Fibroblast of skin of left biceps (primary cell): Measurements from ENCODE around the gene STXBP6.

Source experiments
- DNase-seq, 2 experiments: peaks; one replicate each; pipeline ENCODE4 v3.0.0-alpha.2; 2013; ENCODE audit warnings: low read depth in 2 of 2

Gene STXBP6

GRCh38 chr14:25015761-25016160 is 34.2 kb downstream of the STXBP6 start:
- no peak for DNase-seq

DNA sequence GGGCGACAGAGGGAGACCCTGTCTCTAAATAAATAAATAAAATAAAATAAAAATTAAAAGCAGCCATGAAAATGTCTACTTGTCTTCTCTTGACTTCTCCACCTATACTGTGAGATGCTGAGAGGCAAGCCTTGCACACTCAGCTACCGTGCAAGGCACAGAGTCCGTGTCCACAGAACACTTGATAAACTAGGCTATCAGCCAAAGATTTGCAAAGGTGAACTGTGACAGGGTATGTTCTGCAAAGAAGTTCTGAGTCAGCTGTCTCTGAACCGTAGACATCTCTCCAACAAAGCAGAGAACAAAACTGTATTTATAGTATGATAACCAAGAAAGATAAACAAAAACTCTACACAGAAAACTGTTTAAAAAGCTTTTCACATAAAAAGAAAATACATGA is 35.5 kb downstream of the STXBP6 start:
- DNase-seq = no peak

DNA sequence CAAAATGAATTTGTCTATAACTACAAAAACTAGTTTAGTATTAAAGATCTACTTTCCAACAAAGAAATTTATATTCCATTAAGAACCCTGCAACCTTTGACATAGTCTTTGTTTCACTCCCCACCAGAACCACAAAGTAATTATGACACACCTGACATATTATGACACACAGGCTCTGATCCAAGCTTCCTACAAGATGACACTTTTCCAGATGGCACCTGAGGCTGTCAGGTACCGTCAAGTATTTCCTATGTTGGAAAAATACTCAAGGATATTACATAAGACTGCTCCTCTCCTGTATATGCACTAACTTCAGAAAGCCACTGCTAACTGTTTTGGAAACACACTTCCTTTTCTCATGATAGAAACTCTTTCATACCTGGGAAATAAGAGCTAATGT is 38.9 kb downstream of the STXBP6 start:
- no peak for DNase-seq

- DNase-seq = no peak
Observed at GRCh38 chr14:25010471-25010870, 39.5 kb downstream of the STXBP6 start.

- DNase-seq = peak; percentile 60 to 62
Observed at GRCh38 chr14:25009891-25010290, 40.1 kb downstream of the STXBP6 start.

- no peak for DNase-seq
Observed at GRCh38 chr14:25007832-25008231, 42.1 kb downstream of the STXBP6 start.

DNA sequence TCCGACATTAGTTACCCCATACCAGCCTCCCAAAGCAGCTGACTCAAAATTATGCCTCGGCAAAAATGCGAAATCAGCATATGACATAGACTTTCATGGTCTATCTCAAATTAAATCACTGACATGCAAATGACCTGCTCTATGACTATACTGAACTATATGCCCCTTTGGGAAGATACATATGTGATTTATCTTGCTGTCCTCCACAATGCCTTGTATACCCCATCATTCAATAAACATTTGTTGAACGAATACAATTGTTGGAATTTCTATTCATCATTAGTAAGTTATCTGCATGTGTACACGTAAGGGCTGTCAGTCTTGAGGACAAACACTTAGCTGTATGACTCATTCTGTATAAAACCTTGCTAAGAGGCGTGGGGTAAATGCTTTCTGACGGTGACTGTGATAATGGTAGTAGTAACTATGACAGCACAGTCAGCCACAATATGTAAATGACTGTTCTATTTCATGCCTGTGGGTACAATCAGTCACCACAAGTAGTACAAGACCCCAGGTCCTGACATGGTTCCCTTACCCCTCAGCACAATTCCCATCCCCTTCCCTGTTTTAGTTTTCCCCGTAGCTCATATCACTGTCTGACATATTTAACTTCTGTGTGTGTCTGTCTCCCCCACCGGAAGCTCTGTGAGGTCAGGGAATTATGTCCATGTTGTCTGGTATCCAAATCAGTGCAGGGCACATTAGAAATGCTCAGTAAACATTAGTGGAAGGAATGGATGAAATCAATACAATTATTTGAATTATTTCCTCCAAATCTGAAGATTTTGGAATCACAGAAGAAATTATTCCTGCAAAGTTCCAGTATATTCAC is 42.8 kb downstream of the STXBP6 start:
- DNase-seq = peak; percentile 66 to 75

GRCh38 chr14:25006031-25006430 is 43.9 kb downstream of the STXBP6 start:
- DNase-seq = no peak

- DNase-seq = no peak
Observed at GRCh38 chr14:25004389-25004809, 45.5 kb downstream of the STXBP6 start.

DNA sequence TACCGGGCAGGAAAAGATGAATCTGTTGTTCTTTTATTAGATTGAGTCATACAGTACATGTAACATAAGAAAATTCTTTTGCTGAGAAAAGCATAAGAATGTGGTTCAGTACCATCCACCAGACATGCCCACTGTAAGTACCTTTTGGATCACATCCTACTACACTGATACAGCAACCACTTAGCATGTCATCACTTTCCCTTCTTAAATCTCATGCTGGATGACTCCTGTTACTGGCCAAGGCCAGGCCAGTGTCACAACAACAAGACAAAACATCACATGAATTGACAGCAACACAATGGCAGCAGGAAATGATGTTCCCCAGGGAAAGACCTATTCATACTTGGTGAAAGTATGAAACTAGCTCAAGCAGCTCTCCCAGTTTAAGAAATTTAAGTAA is 46.4 kb downstream of the STXBP6 start:
- DNase-seq = no peak

DNA sequence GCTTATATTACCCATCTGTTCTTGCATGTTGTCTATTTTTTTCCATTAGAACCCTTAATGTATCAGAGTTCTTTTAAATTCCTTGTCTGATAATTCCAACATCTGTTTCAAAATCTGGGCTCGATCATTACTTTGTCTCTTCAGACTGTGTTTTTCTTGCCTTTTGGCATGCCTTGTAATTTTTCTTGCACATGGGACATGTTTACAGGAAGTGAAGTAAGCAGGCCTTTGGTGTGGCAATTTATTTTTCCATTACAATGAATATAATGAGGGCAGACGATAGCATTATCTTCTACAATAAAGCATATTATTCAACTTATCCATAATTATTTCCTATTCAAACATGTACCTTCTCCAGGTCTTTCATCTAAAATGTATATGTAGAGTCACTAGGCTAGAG is 48.3 kb downstream of the STXBP6 start:
- DNase-seq = peak in 1 of 2 experiments; percentile 25

- peak in 1 of 2 experiments; percentile 36 for DNase-seq
Observed at GRCh38 chr14:25001156-25001555, 48.8 kb downstream of the STXBP6 start.

- DNase-seq = no peak
Observed at GRCh38 chr14:24999157-24999556, 50.8 kb downstream of the STXBP6 start.

- no peak for DNase-seq
Observed at GRCh38 chr14:24996930-24997725, 52.8 kb downstream of the STXBP6 start.

- no peak for DNase-seq
Observed at GRCh38 chr14:24995016-24995415, 54.9 kb downstream of the STXBP6 start.

DNA sequence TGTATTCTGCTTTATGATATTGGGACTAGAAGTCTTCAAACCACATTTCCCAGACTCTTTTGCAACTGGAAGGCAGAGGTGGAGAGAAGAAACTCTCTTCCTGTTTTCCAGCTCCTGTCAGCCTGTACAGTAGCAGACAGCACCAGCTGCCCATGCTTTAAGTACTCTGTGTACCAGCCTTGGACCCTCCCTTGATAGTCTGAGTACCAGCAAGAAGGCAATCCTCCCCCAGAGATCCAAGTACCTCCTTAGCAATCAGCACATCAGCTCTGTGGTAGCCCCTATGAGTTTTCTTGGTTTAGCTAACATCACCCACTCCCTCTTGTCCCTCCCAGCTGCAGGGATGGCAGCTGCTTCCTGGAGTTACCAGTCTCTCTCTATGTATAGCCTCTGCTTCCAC is 56.3 kb downstream of the STXBP6 start:
- no peak for DNase-seq

DNA sequence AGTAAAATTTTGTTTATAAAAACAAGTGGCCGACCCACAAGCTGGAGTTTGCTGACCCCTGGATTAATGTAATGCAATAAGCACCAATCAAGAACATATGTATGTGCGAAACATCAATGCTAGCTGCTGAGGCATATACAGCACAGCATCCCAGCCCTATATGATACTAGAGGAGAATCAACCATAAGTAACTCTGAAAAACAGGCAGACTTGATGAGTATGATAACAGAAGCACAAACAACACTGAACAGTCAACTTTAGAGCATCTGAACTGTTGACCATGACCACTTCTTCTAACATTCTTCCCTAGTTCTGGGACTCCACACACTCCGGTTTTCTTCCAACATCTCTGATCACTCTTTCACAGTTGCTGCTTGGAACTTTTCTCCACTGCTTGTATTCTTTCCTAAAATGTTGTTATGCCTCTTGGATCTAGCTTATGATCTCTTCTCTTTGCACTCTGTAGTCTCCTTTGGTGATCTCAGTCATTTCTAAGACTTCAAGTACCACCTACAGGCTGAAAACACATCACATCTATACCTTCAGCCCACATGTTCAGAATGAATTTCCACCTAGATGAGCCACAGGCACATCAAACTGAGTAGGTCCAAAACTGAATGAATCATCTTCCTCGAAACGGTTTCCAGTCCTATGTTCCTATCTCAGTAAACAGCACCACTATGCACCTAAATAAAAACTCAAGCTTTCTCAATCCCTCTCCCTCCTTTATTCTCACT is 57.2 kb downstream of the STXBP6 start:
- DNase-seq = no peak

GRCh38 chr14:24991821-24992220 is 58.1 kb downstream of the STXBP6 start:
- DNase-seq = no peak

DNA sequence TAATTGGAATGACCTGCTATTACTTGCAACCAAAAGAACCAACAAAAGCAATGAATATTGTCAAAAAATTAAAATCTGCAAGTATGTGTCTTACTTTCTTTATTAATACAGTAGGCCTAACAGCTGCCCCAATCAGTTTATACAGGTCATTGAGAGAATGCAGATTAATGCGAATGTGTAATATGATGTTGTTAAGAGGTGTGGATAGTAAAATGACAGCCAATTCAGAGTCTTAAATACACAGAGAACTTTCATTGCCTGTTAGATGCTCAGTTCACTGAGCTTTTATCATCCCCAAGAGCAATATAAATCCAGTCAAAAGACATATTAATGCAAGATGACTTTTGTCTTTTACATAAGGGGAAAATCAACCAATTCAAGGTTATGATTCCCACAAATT is 58.7 kb downstream of the STXBP6 start:
- no peak for DNase-seq

GRCh38 chr14:24990773-24991172 is 59.2 kb downstream of the STXBP6 start:
- no peak for DNase-seq

GRCh38 chr14:24990050-24990449 is 59.9 kb downstream of the STXBP6 start:
- DNase-seq = no peak

DNA sequence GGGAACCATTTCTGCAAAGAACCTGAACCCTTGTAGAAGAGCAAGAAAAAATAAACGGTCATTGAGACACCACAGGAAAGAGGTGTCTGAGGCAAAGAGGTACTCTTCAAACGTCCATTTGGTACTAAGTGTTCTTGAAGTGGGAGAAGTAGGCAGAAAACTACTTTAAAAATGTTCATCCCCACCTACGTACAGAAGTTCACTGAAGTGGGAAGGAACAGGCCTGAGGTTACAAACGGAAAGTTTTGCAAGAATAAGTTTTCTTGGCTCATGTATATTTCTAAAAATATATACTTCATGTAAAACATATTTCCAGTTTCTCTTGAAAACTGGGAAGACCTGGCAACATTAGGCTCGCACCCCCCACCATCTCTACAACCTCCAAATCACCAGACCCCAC is 61.2 kb downstream of the STXBP6 start:
- DNase-seq = no peak
